Lung (tissue), 12 donors: ENCODE results near the gene CSH2. TPM values are rescaled to one million over a fixed set of nuclear protein-coding genes. Genes with fewer than 3 reads are reported as not detected.
A peak's percentile ranks its signal among the peaks of the same experiment; 100 is the strongest.

ENCODE experiments used
- ATAC-seq: fragments of 200-7000 bp; cut with Tn5 transposase; one replicate; pipeline ENCODE4 v1.9.1; 2020; ENCODE audit warnings: moderate number of reproducible peaks; ENCODE audit not compliant: insufficient read depth, low FRiP score
- DNase-seq, 3 donors: peaks; one replicate each; pipeline ENCODE4 v3.0.0-alpha.2; 2013 to 2017
- H3K27ac ChIP-seq, 2 donors: one replicate each; pipeline ENCODE4 v1.5.1; 2013; ENCODE audit warnings: mild to moderate bottlenecking in 2 of 2, moderate library complexity in 2 of 2, control low read depth in 1 of 2, inconsistent platforms in 1 of 2, low read depth in 1 of 2, low read length in 1 of 2
- H3K27me3 ChIP-seq, 3 donors: one replicate each; pipeline ENCODE4 v1.5.1; 2013; ENCODE audit warnings: low read length in 2 of 3; ENCODE audit not compliant: control insufficient read depth in 3 of 3, insufficient read depth in 3 of 3
- H3K36me3 ChIP-seq, 4 donors: one replicate each; pipeline ENCODE4 v1.5.1; 2013; ENCODE audit warnings: low read length in 4 of 4, mild to moderate bottlenecking in 1 of 4, moderate library complexity in 1 of 4; ENCODE audit not compliant: control insufficient read depth in 4 of 4, insufficient read depth in 4 of 4
- H3K4me1 ChIP-seq, 5 donors: one replicate each; pipeline ENCODE4 v1.5.1; 2013; ENCODE audit warnings: low read length in 5 of 5, mild to moderate bottlenecking in 2 of 5, moderate library complexity in 1 of 5; ENCODE audit not compliant: control insufficient read depth in 5 of 5, insufficient read depth in 5 of 5
- H3K4me3 ChIP-seq: one replicate; pipeline ENCODE4 v1.5.1; 2013; ENCODE audit warnings: mild to moderate bottlenecking, control low read depth, moderate library complexity
- H3K9ac ChIP-seq, 2 donors: one replicate each; pipeline ENCODE4 v1.5.1; 2013; ENCODE audit warnings: low read length in 2 of 2, control low read depth in 1 of 2; ENCODE audit not compliant: insufficient read depth in 1 of 2
- H3K9me3 ChIP-seq, 4 donors: one replicate each; pipeline ENCODE4 v1.5.1; 2013; ENCODE audit warnings: low read length in 3 of 4, mild to moderate bottlenecking in 1 of 4, moderate library complexity in 1 of 4; ENCODE audit not compliant: control insufficient read depth in 4 of 4, insufficient read depth in 3 of 4
- WGBS, 2 donors: extraction: QIAGEN DNeasy Blood & Tissue Kit; methylation state at CpG; one replicate each; pipeline ENCODE4 v1.1.7; 2013; 5-methylcytosine and 5-hydroxymethylcytosine counted together
- polyA plus RNA-seq, 2 donors: library from polyadenylated mRNA; stranded (reverse); fragments of 200-250 nt; gene quantifications; one replicate each; pipeline ENCODE4 v1.2.1, GENCODE V29; 2013
- total RNA-seq, 2 donors: library from RNA; depleted of rRNA in 1 of 2; stranded (reverse); fragments of >200 nt in 1 of 2; gene quantifications; one replicate each; pipeline ENCODE4 v1.2.1, GENCODE V29; 2014 to 2021
- TF ChIP-seq, protein P1 (sequence below): IDR thresholded peaks from 2 replicates; pipeline ENCODE4 v1.5.1; 2012; ENCODE audit warnings: mild to moderate bottlenecking; ENCODE audit errors: control extremely low read depth, extremely low read depth
- donor health status: control.
- donor health status: control.
- donor health status: Bipolar disorder and iron deficiency.
- donor health status: healthy.
- donor health status: DM: yes; HTN: yes; CAD: no.

CSH2 gene
- total and polyA plus RNA-seq, 4 donors: not detected

DNA sequence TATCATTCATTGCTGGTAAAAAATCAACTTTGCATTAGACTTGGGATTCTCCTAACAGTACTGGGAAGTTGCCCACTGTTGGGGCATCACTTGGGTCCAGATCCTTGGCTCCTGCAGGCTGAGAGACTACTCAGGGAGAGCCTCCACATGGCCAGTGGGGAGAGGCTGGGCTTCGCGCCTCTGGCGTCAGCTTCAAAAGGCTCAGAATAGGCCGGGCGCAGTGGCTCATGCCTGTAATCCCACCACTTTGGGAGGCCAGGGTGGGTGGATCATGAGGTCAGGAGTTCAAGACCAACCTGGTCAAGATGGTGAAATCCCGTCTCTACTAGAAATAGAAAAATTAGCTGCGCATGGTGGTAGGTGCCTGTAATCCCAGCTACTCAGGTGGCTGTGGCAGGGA, 41.0 kb upstream of the CSH2 start:
- Histone ChIP-seq H3K4me3 (no peak overlapping the region), H3K9me3 (no peaks in the 10 kb centered on the region), H3K4me1 (no peaks in the 10 kb centered on the region), H3K27ac (no peak overlapping the region), H3K9ac (no peak overlapping the region), H3K36me3 (peaks cover 0 to 3% (median 0%) of the 10 kb centered on the region in 4 donors), H3K27me3 (peaks cover 0 to 4% (median 3%) of the 10 kb centered on the region in 3 donors)
- no peak for DNase-seq
- ATAC-seq: no peak
- WGBS, 2 donors: 95 to 97% methylated on average over 7 of the region's 7 CpGs
- TF ChIP-seq, protein P1, sequence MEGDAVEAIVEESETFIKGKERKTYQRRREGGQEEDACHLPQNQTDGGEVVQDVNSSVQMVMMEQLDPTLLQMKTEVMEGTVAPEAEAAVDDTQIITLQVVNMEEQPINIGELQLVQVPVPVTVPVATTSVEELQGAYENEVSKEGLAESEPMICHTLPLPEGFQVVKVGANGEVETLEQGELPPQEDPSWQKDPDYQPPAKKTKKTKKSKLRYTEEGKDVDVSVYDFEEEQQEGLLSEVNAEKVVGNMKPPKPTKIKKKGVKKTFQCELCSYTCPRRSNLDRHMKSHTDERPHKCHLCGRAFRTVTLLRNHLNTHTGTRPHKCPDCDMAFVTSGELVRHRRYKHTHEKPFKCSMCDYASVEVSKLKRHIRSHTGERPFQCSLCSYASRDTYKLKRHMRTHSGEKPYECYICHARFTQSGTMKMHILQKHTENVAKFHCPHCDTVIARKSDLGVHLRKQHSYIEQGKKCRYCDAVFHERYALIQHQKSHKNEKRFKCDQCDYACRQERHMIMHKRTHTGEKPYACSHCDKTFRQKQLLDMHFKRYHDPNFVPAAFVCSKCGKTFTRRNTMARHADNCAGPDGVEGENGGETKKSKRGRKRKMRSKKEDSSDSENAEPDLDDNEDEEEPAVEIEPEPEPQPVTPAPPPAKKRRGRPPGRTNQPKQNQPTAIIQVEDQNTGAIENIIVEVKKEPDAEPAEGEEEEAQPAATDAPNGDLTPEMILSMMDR: no peak

DNA sequence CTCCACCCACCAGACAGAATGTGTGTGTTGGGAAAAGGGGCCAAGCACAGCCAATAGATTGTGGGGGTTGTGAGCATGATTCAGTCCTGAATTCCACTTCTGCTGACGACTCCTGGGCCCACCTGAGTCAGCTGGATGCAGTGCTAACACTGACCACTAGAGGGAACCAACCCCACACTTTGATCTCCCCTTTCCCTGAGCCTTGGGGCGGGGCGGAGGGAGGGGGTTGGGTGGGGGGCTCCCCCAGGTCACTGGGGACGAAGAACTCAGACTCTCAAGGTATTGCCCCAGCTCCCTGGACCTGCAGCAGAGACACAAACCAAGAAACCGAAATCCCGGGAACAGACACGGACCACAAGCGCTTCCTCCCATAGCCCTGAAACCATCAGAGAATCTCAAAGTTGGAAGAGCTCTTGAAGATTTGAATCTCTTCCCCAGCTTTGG, 38.2 kb upstream of the CSH2 start:
- ATAC-seq (no peak), DNase-seq (peak in 2 of 3 donors; percentile 19 to 42)
- Histone ChIP-seq H3K27ac (no peak overlapping the region), H3K27me3 (peaks cover 0 to 4% (median 3%) of the 10 kb centered on the region in 3 donors), H3K36me3 (peaks cover 0 to 2% (median 0%) of the 10 kb centered on the region in 4 donors), H3K4me1 (no peaks in the 10 kb centered on the region), H3K9ac (no peak overlapping the region), H3K4me3 (no peak overlapping the region), H3K9me3 (no peaks in the 10 kb centered on the region)
- TF ChIP-seq, protein P1: peak; percentile 29
- 36 to 62% methylated on average over 6 to 8 of the region's 8 CpGs for whole genome bisulfite sequencing, 2 donors

DNA sequence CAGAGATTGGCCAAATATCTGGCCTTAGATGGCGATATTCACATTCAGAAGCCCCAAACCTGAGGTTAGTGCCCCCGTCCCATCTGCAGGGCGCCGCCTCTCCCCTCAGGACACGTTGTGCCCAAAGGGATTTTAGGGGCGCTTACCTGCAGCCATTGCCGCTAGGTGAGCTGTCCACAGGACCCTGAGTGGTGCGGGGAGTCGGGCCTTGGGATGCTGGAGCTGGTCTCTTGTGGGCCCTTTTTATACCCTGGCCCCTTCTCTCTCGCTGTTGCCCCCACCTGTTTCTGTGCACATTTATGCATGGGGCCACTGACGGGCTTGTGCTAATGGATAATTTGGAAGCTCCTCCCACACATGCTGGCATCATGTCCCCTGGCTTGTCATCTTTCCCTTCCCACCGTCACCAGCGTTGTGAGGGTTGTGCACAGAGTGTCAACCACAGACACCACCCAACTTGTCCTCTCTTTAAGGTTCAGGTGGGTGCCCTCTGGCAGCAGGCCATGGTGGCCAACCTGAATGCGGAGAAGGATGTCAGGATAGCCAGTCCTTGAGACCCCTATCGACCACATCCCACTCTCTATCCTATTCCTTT, 37.7 kb upstream of the CSH2 start, which contains the start of gene CSHL1:
Gene CSHL1 (minus strand): TSS at position 218 of the 595 bp plus-strand sequence. CDS start 62 bp downstream, at position 156.
- no peak within 1 kb of the TSS for H3K27ac ChIP-seq
- H3K36me3 ChIP-seq: no peaks in the 10 kb centered on the region
- H3K9ac ChIP-seq: no peak within 1 kb of the TSS
- peaks cover 0 to 4% (median 3%) of the 10 kb centered on the region in 3 donors for H3K27me3 ChIP-seq
- ATAC-seq: no peak
- no peak within 1 kb of the TSS for H3K4me3 ChIP-seq
- 76 to 87% methylated on average over 15 of the region's 15 CpGs for WGBS, 2 donors
- no peaks in the 10 kb centered on the region for H3K9me3 ChIP-seq
- TF ChIP-seq, protein P1: no peak
- DNase-seq: no peak
- H3K4me1 ChIP-seq: no peaks in the 10 kb centered on the region
